Measurements from ENCODE around the gene ZBTB42.

Gene ZBTB42

GRCh38 chr14:104754213-104754851 is 46.6 kb upstream of the ZBTB42 start:
- ChIA-PET POLR2A (no interaction called here), CTCF (interaction anchor here (1.5 kb wide), 1 partner anchor 11 kb away, joined by 4 read pairs; no protein-coding TSS in a partner anchor)
- Histone ChIP-seq H3K9me3 (ENCODE audit: control extremely low read depth in 1 of 5, control insufficient read depth in 4 of 5, insufficient read depth in 2 of 5, low read depth in 1 of 5, low read length in 4 of 5) (no peaks in the 10 kb centered on the region), H3K4me3 (ENCODE audit: control insufficient read depth in 1 of 7, extremely low read depth in 1 of 7, insufficient read depth in 4 of 7, low read depth in 2 of 7, low read length in 6 of 7) (peak overlapping the region in 6 of 7 experiments; percentile 89 to 100 (median 94)), H3K4me1 (ENCODE audit: control extremely low read depth in 1 of 4, control insufficient read depth in 4 of 4, insufficient read depth in 4 of 4, low read length in 3 of 4) (peaks cover 4 to 28% (median 21%) of the 10 kb centered on the region in 4 experiments), H3K36me3 (ENCODE audit: control insufficient read depth in 4 of 4, insufficient read depth in 4 of 4, low read length in 3 of 4) (peaks cover 0 to 44% (median 39%) of the 10 kb centered on the region in 4 experiments), H3K27ac (ENCODE audit: insufficient read depth in 1 of 2, low read depth in 1 of 2, low read length in 2 of 2, poor library complexity in 1 of 2, severe bottlenecking in 2 of 2) (peak overlapping the region; percentile 74 to 93), H3K27me3 (replicated peaks in 2 of 5; ENCODE audit: control insufficient read depth in 4 of 5, insufficient read depth in 5 of 5, low read length in 4 of 5) (no peaks in the 10 kb centered on the region)
- no peak for DNase-seq
- 86% methylated on average over 13 of the region's 13 CpGs for WGBS (ENCODE audit: insufficient coverage)

- no peak overlapping the region for H3K27ac ChIP-seq (ENCODE audit: insufficient read depth in 1 of 2, low read depth in 1 of 2, low read length in 2 of 2, poor library complexity in 1 of 2, severe bottlenecking in 2 of 2)
- H3K9me3 ChIP-seq (ENCODE audit: control extremely low read depth in 1 of 5, control insufficient read depth in 4 of 5, insufficient read depth in 2 of 5, low read depth in 1 of 5, low read length in 4 of 5), result no peaks in the 10 kb centered on the region
- 99% methylated on average over 10 of the region's 11 CpGs for WGBS (ENCODE audit: insufficient coverage)
- POLR2A ChIA-PET, result interaction anchor here (0.6 kb wide), 1 partner anchor 15 kb away, joined by 3 read pairs; no protein-coding TSS in a partner anchor
- DNase-seq, result no peak
- CTCF ChIA-PET, result interaction anchor here (0.5 to 1.5 kb wide), 4 partner anchors 10 to 84 kb away, joined by 3 to 5 read pairs (median 4); no protein-coding TSS in a partner anchor
- no peak overlapping the region for H3K4me3 ChIP-seq (ENCODE audit: control insufficient read depth in 1 of 7, extremely low read depth in 1 of 7, insufficient read depth in 4 of 7, low read depth in 2 of 7, low read length in 6 of 7)
- no peaks in the 10 kb centered on the region for H3K27me3 ChIP-seq (replicated peaks in 2 of 5; ENCODE audit: control insufficient read depth in 4 of 5, insufficient read depth in 5 of 5, low read length in 4 of 5)
- H3K4me1 ChIP-seq (ENCODE audit: control extremely low read depth in 1 of 4, control insufficient read depth in 4 of 4, insufficient read depth in 4 of 4, low read length in 3 of 4), result peaks cover 4 to 27% (median 21%) of the 10 kb centered on the region in 4 experiments
- H3K36me3 ChIP-seq (ENCODE audit: control insufficient read depth in 4 of 4, insufficient read depth in 4 of 4, low read length in 3 of 4), result peaks cover 0 to 56% (median 48%) of the 10 kb centered on the region in 4 experiments
These were observed 45.3 kb upstream of the ZBTB42 start for GRCh38 chr14:104755621-104756020.

GRCh38 chr14:104756477-104757237 is 44.2 kb upstream of the ZBTB42 start:
- no peaks in the 10 kb centered on the region for H3K9me3 ChIP-seq (ENCODE audit: control extremely low read depth in 1 of 5, control insufficient read depth in 4 of 5, insufficient read depth in 2 of 5, low read depth in 1 of 5, low read length in 4 of 5)
- H3K27me3 ChIP-seq (replicated peaks in 2 of 5; ENCODE audit: control insufficient read depth in 4 of 5, insufficient read depth in 5 of 5, low read length in 4 of 5), result no peaks in the 10 kb centered on the region
- DNase-seq, result no peak
- H3K4me3 ChIP-seq (ENCODE audit: control insufficient read depth in 1 of 7, extremely low read depth in 1 of 7, insufficient read depth in 4 of 7, low read depth in 2 of 7, low read length in 6 of 7), result no peak overlapping the region
- peaks cover 4 to 26% (median 20%) of the 10 kb centered on the region in 4 experiments for H3K4me1 ChIP-seq (ENCODE audit: control extremely low read depth in 1 of 4, control insufficient read depth in 4 of 4, insufficient read depth in 4 of 4, low read length in 3 of 4)
- CTCF ChIA-PET, result interaction anchor here (0.5 to 1.3 kb wide), 3 partner anchors 10 to 85 kb away, joined by 3 to 5 read pairs (median 3); no protein-coding TSS in a partner anchor
- WGBS (ENCODE audit: insufficient coverage), result 96% methylated on average over 21 of the region's 27 CpGs
- H3K36me3 ChIP-seq (ENCODE audit: control insufficient read depth in 4 of 4, insufficient read depth in 4 of 4, low read length in 3 of 4), result peaks cover 2 to 62% (median 58%) of the 10 kb centered on the region in 4 experiments
- POLR2A ChIA-PET, result no interaction called here
- no peak overlapping the region for H3K27ac ChIP-seq (ENCODE audit: insufficient read depth in 1 of 2, low read depth in 1 of 2, low read length in 2 of 2, poor library complexity in 1 of 2, severe bottlenecking in 2 of 2)

GRCh38 chr14:104757238-104757585 is 43.7 kb upstream of the ZBTB42 start:
- CTCF ChIA-PET, result interaction anchor here (1.0 to 1.3 kb wide), 2 partner anchors 10 to 12 kb away, joined by 3 to 5 read pairs; no protein-coding TSS in a partner anchor
- DNase-seq, result no peak
- no peak overlapping the region for H3K4me3 ChIP-seq (ENCODE audit: control insufficient read depth in 1 of 7, extremely low read depth in 1 of 7, insufficient read depth in 4 of 7, low read depth in 2 of 7, low read length in 6 of 7)
- POLR2A ChIA-PET, result no interaction called here
- H3K27me3 ChIP-seq (replicated peaks in 2 of 5; ENCODE audit: control insufficient read depth in 4 of 5, insufficient read depth in 5 of 5, low read length in 4 of 5), result no peaks in the 10 kb centered on the region
- H3K27ac ChIP-seq (ENCODE audit: insufficient read depth in 1 of 2, low read depth in 1 of 2, low read length in 2 of 2, poor library complexity in 1 of 2, severe bottlenecking in 2 of 2), result no peak overlapping the region
- no peaks in the 10 kb centered on the region for H3K9me3 ChIP-seq (ENCODE audit: control extremely low read depth in 1 of 5, control insufficient read depth in 4 of 5, insufficient read depth in 2 of 5, low read depth in 1 of 5, low read length in 4 of 5)
- H3K36me3 ChIP-seq (ENCODE audit: control insufficient read depth in 4 of 4, insufficient read depth in 4 of 4, low read length in 3 of 4), result peaks cover 4 to 66% (median 59%) of the 10 kb centered on the region in 4 experiments
- H3K4me1 ChIP-seq (ENCODE audit: control extremely low read depth in 1 of 4, control insufficient read depth in 4 of 4, insufficient read depth in 4 of 4, low read length in 3 of 4), result peaks cover 4 to 21% (median 15%) of the 10 kb centered on the region in 4 experiments
- 92% methylated on average over 8 of the region's 10 CpGs for WGBS (ENCODE audit: insufficient coverage)

GRCh38 chr14:104757681-104758392 is 43.1 kb upstream of the ZBTB42 start:
- DNase-seq, result no peak
- H3K27ac ChIP-seq (ENCODE audit: insufficient read depth in 1 of 2, low read depth in 1 of 2, low read length in 2 of 2, poor library complexity in 1 of 2, severe bottlenecking in 2 of 2), result no peak overlapping the region
- no peak overlapping the region for H3K4me3 ChIP-seq (ENCODE audit: control insufficient read depth in 1 of 7, extremely low read depth in 1 of 7, insufficient read depth in 4 of 7, low read depth in 2 of 7, low read length in 6 of 7)
- H3K9me3 ChIP-seq (ENCODE audit: control extremely low read depth in 1 of 5, control insufficient read depth in 4 of 5, insufficient read depth in 2 of 5, low read depth in 1 of 5, low read length in 4 of 5), result no peaks in the 10 kb centered on the region
- H3K27me3 ChIP-seq (replicated peaks in 2 of 5; ENCODE audit: control insufficient read depth in 4 of 5, insufficient read depth in 5 of 5, low read length in 4 of 5), result no peaks in the 10 kb centered on the region
- ChIA-PET POLR2A (no interaction called here), CTCF (interaction anchor here (1.0 to 2.0 kb wide), 3 partner anchors 9 to 11 kb away, joined by 3 to 6 read pairs (median 5); no protein-coding TSS in a partner anchor)
- peaks cover 4 to 20% (median 14%) of the 10 kb centered on the region in 4 experiments for H3K4me1 ChIP-seq (ENCODE audit: control extremely low read depth in 1 of 4, control insufficient read depth in 4 of 4, insufficient read depth in 4 of 4, low read length in 3 of 4)
- WGBS (ENCODE audit: insufficient coverage), result 98% methylated on average over 17 of the region's 19 CpGs
- peaks cover 6 to 69% (median 59%) of the 10 kb centered on the region in 4 experiments for H3K36me3 ChIP-seq (ENCODE audit: control insufficient read depth in 4 of 4, insufficient read depth in 4 of 4, low read length in 3 of 4)

- WGBS (ENCODE audit: insufficient coverage), result 97% methylated on average over 21 of the region's 30 CpGs
- CTCF ChIA-PET, result interaction anchor here (2.0 kb wide), 1 partner anchor 9 kb away, joined by 6 read pairs; no protein-coding TSS in a partner anchor
These were observed 41.6 kb upstream of the ZBTB42 start for GRCh38 chr14:104758981-104759969.

More at GRCh38 chr14:104758981-104759969, 41.6 kb upstream of the ZBTB42 start:
- H3K4me1 ChIP-seq (ENCODE audit: control extremely low read depth in 1 of 4, control insufficient read depth in 4 of 4, insufficient read depth in 4 of 4, low read length in 3 of 4), result peaks cover 0 to 9% (median 5%) of the 10 kb centered on the region in 4 experiments
- peaks cover 6 to 69% (median 61%) of the 10 kb centered on the region in 4 experiments for H3K36me3 ChIP-seq (ENCODE audit: control insufficient read depth in 4 of 4, insufficient read depth in 4 of 4, low read length in 3 of 4)
- H3K9me3 ChIP-seq (ENCODE audit: control extremely low read depth in 1 of 5, control insufficient read depth in 4 of 5, insufficient read depth in 2 of 5, low read depth in 1 of 5, low read length in 4 of 5), result peaks cover 0 to 3% (median 0%) of the 10 kb centered on the region in 5 experiments
- no peak overlapping the region for H3K27ac ChIP-seq (ENCODE audit: insufficient read depth in 1 of 2, low read depth in 1 of 2, low read length in 2 of 2, poor library complexity in 1 of 2, severe bottlenecking in 2 of 2)
- no peak for DNase-seq
- no peaks in the 10 kb centered on the region for H3K27me3 ChIP-seq (replicated peaks in 2 of 5; ENCODE audit: control insufficient read depth in 4 of 5, insufficient read depth in 5 of 5, low read length in 4 of 5)
- no peak overlapping the region for H3K4me3 ChIP-seq (ENCODE audit: control insufficient read depth in 1 of 7, extremely low read depth in 1 of 7, insufficient read depth in 4 of 7, low read depth in 2 of 7, low read length in 6 of 7)
- POLR2A ChIA-PET, result no interaction called here
